Ectodermal cell (in vitro differentiated cells): ENCODE results near the gene FHIT.

Source experiments
- H3K27ac ChIP-seq: 2 replicates; pipeline ENCODE4 v1.7.0; 2013; ENCODE audit warnings: mild to moderate bottlenecking, low read depth, low read length; ENCODE audit not compliant: insufficient read depth, poor library complexity, severe bottlenecking
- H3K27me3 ChIP-seq: 2 replicates; pipeline ENCODE4 v1.7.0; 2013; ENCODE audit warnings: mild to moderate bottlenecking, low read length; ENCODE audit not compliant: insufficient read depth, control insufficient read depth, poor library complexity, severe bottlenecking
- H3K36me3 ChIP-seq: one replicate; pipeline ENCODE4 v1.7.0; 2013; ENCODE audit warnings: low read length; ENCODE audit not compliant: control insufficient read depth, insufficient read depth
- H3K4me1 ChIP-seq: one replicate; pipeline ENCODE4 v1.7.0; 2013; ENCODE audit warnings: low read length; ENCODE audit not compliant: control insufficient read depth, insufficient read depth
- H3K4me3 ChIP-seq: 2 replicates; pipeline ENCODE4 v1.7.0; 2013; ENCODE audit warnings: low read depth, low read length, control low read depth; ENCODE audit not compliant: insufficient read depth
- H3K9me3 ChIP-seq: 2 replicates; pipeline ENCODE4 v1.7.0; 2013; ENCODE audit warnings: mild to moderate bottlenecking, low read length, moderate library complexity; ENCODE audit not compliant: control insufficient read depth
- WGBS, 2 experiments: methylation state at CpG; one replicate each; pipeline ENCODE4 v1.1.7; 2013; ENCODE audit warnings: missing lambda C conversion rate in 2 of 2; 5-methylcytosine and 5-hydroxymethylcytosine counted together

The FHIT gene

GRCh38 chr3:59788133-59788532 lies 1463.1 kb downstream of the FHIT start:
- Histone ChIP-seq H3K27me3 (no peaks in the 10 kb centered on the region), H3K9me3 (no peaks in the 10 kb centered on the region), H3K4me1 (no peaks in the 10 kb centered on the region), H3K36me3 (no peaks in the 10 kb centered on the region), H3K4me3 (no peak overlapping the region), H3K27ac (no peak overlapping the region)
- WGBS, 2 experiments, result 93 to 94% methylated on average over 3 of the region's 3 CpGs

GRCh38 chr3:59786374-59786773 lies 1464.9 kb downstream of the FHIT start:
- Histone ChIP-seq H3K27me3 (no peaks in the 10 kb centered on the region), H3K27ac (no peak overlapping the region), H3K36me3 (no peaks in the 10 kb centered on the region), H3K9me3 (no peaks in the 10 kb centered on the region), H3K4me3 (no peak overlapping the region), H3K4me1 (no peaks in the 10 kb centered on the region)
- WGBS, 2 experiments, result 97% methylated on average over 6 of the region's 6 CpGs

DNA sequence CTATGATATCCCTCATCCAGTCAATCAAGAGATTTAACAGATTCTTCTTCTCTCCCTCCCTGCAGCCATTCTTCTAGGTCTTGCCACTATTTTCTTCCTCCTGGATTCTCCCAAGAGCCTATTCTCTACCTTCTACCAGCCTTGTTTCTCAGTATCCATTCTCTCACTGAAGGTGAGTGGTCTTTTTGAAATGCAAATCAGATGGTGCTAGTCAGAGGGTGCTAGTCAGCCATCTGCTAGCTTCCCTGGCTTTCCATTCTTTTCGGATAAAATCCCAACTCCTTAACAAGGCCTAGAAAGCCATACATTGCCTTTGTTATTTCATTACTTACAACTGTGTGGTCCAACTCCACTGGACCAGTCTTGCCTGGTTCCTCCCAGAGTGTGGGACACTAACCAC lies 1467.1 kb downstream of the FHIT start:
- WGBS, 2 experiments, result 77 to 81% methylated on average over 1 of the region's 1 CpG
- Histone ChIP-seq H3K4me1 (no peaks in the 10 kb centered on the region), H3K27me3 (no peaks in the 10 kb centered on the region), H3K27ac (no peak overlapping the region), H3K36me3 (no peaks in the 10 kb centered on the region), H3K9me3 (no peaks in the 10 kb centered on the region), H3K4me3 (no peak overlapping the region)

DNA sequence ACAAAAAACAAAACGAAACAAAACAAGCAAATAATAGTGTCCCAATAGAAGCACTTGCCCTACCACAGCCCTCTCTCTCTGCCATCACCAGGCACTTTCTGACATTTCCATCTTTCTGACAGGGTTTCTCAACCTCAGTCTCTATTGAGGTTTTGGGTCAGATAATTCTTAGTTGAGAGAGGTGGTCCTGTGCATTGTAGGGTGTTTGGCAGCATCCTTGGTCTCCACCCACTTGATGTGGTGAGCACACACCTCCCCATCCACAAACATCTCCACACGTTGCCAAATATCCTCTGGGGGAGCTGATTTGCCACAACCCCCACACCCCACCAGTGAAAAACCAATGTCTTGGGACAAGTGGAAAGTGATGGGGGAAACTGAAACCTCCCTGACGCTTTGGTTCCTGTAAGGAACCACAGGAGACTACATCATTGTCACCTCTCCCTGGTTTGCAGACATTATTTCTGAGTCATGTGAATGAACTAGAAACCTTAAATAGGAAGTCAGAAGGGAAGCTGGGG lies 1467.7 kb downstream of the FHIT start:
- Histone ChIP-seq H3K9me3 (no peaks in the 10 kb centered on the region), H3K27ac (no peak overlapping the region), H3K4me3 (no peak overlapping the region), H3K27me3 (no peaks in the 10 kb centered on the region), H3K36me3 (no peaks in the 10 kb centered on the region), H3K4me1 (no peaks in the 10 kb centered on the region)
- WGBS, 2 experiments, result 90 to 96% methylated on average over 3 of the region's 3 CpGs

DNA sequence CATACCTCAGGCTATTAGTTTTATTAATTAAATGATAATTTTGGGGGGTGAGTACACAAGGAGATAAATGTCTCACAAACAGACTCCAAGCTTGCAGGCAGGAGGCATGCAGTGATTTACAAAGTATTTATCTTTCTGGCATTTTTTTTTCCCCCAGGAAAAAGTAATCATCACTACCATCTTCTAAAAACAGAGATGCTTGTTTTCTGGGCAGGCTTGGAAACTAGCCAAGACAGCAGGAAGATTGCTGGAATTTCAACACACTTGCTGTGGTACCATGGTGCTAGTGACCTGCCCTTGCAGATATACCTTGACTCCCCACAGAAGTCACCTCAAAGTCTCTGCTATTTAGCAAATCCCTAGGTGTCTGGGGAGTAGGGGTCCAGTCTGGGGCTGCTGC lies 1468.6 kb downstream of the FHIT start:
- Histone ChIP-seq H3K27me3 (no peaks in the 10 kb centered on the region), H3K27ac (no peak overlapping the region), H3K4me3 (no peak overlapping the region), H3K36me3 (no peaks in the 10 kb centered on the region), H3K9me3 (no peaks in the 10 kb centered on the region), H3K4me1 (no peaks in the 10 kb centered on the region)

DNA sequence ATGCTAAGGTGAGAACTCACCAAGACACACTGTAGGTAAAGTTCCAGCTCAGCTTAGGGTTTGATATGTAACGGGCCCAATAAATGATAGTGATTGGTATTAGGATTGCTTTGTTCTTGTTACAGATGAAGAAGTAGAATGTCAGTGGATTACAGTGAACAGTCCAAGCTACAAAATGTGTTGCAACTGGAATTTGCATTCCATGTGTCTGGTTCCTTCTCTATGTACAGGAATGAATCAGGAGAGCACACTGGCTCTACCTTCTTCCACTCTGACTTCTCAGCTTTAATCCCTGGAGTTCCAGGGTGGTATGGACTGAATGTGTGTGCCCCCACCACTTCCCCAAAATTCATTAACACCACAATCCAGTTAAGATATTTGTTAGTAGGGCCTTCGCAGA lies 1471.0 kb downstream of the FHIT start:
- WGBS, 2 experiments, result 85 to 96% methylated on average over 2 of the region's 2 CpGs
- Histone ChIP-seq H3K9me3 (no peaks in the 10 kb centered on the region), H3K27me3 (no peaks in the 10 kb centered on the region), H3K27ac (no peak overlapping the region), H3K4me3 (no peak overlapping the region), H3K36me3 (no peaks in the 10 kb centered on the region), H3K4me1 (no peaks in the 10 kb centered on the region)

GRCh38 chr3:59779260-59779659 lies 1472.0 kb downstream of the FHIT start:
- Histone ChIP-seq H3K27ac (no peak overlapping the region), H3K27me3 (no peaks in the 10 kb centered on the region), H3K4me1 (no peaks in the 10 kb centered on the region), H3K36me3 (no peaks in the 10 kb centered on the region), H3K9me3 (no peaks in the 10 kb centered on the region), H3K4me3 (no peak overlapping the region)
- 91 to 93% methylated on average over 3 of the region's 3 CpGs for WGBS, 2 experiments

- Histone ChIP-seq H3K9me3 (no peaks in the 10 kb centered on the region), H3K4me1 (no peaks in the 10 kb centered on the region), H3K27ac (no peak overlapping the region), H3K4me3 (no peak overlapping the region), H3K36me3 (no peaks in the 10 kb centered on the region), H3K27me3 (no peaks in the 10 kb centered on the region)
- 93 to 94% methylated on average over 3 of the region's 3 CpGs for WGBS, 2 experiments
Observed at GRCh38 chr3:59777667-59778077, 1473.6 kb downstream of the FHIT start.

- Histone ChIP-seq H3K9me3 (no peaks in the 10 kb centered on the region), H3K4me1 (no peaks in the 10 kb centered on the region), H3K27ac (no peak overlapping the region), H3K36me3 (no peaks in the 10 kb centered on the region), H3K4me3 (no peak overlapping the region), H3K27me3 (no peaks in the 10 kb centered on the region)
- WGBS, 2 experiments, result 93 to 94% methylated on average over 7 of the region's 7 CpGs
Observed at GRCh38 chr3:59777066-59777465, 1474.2 kb downstream of the FHIT start.

DNA sequence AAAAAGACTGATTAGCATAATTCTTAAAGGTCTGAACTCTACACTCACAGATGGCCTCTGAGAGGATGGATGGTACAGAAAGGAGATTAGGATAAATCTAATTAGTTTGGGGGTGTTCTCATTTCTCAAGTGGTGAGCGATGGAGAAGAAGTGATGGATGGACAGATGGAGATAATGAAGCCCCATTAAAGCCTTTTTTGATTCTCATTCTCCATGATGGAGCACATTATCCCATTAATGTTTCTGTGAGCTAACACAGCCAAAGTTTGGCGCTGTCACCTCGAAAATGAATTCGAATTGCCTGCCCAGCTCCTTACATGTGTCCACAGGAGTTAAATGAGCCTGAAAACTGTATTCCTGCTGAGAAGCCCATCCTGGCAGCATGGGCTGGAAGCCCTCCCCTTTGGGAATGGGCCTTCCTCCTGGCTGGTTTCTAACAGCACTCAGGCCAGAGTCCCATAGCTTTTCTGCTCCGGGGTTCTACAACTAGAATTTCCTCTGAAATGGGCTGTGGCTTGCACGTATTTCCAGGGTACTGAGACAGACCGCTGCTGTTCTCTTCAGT lies 1475.4 kb downstream of the FHIT start:
- Histone ChIP-seq H3K27me3 (no peaks in the 10 kb centered on the region), H3K4me1 (no peaks in the 10 kb centered on the region), H3K4me3 (no peak overlapping the region), H3K9me3 (no peaks in the 10 kb centered on the region), H3K27ac (no peak overlapping the region), H3K36me3 (no peaks in the 10 kb centered on the region)
- 91 to 95% methylated on average over 7 of the region's 7 CpGs for WGBS, 2 experiments

- H3K27ac ChIP-seq, result no peak overlapping the region
- H3K4me1 ChIP-seq, result no peaks in the 10 kb centered on the region
- 85 to 87% methylated on average over 6 of the region's 6 CpGs for WGBS, 2 experiments
- H3K4me3 ChIP-seq, result no peak overlapping the region
- no peaks in the 10 kb centered on the region for H3K36me3 ChIP-seq
- H3K9me3 ChIP-seq, result no peaks in the 10 kb centered on the region
- H3K27me3 ChIP-seq, result no peaks in the 10 kb centered on the region
Observed at GRCh38 chr3:59775106-59775505, 1476.1 kb downstream of the FHIT start.
